K562 (cell line): Measurements from ENCODE around the gene TTC16. TPM values are rescaled to one million over a fixed set of nuclear protein-coding genes. Genes with fewer than 3 reads are reported as not detected.

Experiments used
- ARHGAP35 ChIP-seq: fragments of 450-650 bp; IDR thresholded peaks from 2 replicates; pipeline ENCODE4 v1.6.1; 2018; ENCODE audit not compliant: partially characterized antibody
- CXXC5 ChIP-seq: fragments of 250-450 bp; sonication (Bioruptor Pico); IDR thresholded peaks from 2 replicates; pipeline ENCODE4 v1.8.0; 2022; ENCODE audit warnings: inconsistent platforms, mild to moderate bottlenecking, moderate library complexity
- DMBX1 ChIP-seq: fragments of 250-450 bp; sonication (Bioruptor Pico); IDR thresholded peaks from 2 replicates; pipeline ENCODE4 v1.8.0; 2022; ENCODE audit warnings: inconsistent platforms, mild to moderate bottlenecking, moderate library complexity, borderline replicate concordance
- ESRRA ChIP-seq: fragments of 450-650 bp; IDR thresholded peaks from 2 replicates; pipeline ENCODE4 v1.6.1; 2014; ENCODE audit warnings: low read depth, mild to moderate bottlenecking, moderate library complexity, borderline replicate concordance
- ETV1 ChIP-seq: fragments of 450-650 bp; conservative IDR thresholded peaks from 2 replicates; pipeline ENCODE4 v1.6.1; 2016; ENCODE audit warnings: missing genetic modification characterization, control low read depth, low read depth, missing compliant biosample characterization
- GATAD2A ChIP-seq: fragments of 450-650 bp; IDR thresholded peaks from 2 replicates; pipeline ENCODE4 v1.6.1; 2017
- HOMEZ ChIP-seq: fragments of 250-450 bp; sonication (Bioruptor Pico); IDR thresholded peaks from 2 replicates; pipeline ENCODE4 v1.4.0; 2020; ENCODE audit warnings: mild to moderate bottlenecking, moderate library complexity
- ILK ChIP-seq: fragments of 450-650 bp; IDR thresholded peaks from 2 replicates; pipeline ENCODE4 v1.6.1; 2016; ENCODE audit warnings: missing genetic modification characterization, low read depth, mild to moderate bottlenecking, missing compliant biosample characterization, moderate library complexity, borderline replicate concordance
- KDM1A ChIP-seq, 2 experiments: fragments of 450-650 bp; IDR thresholded peaks; 2 replicates each; pipeline ENCODE4 v1.6.1; 2016; ENCODE audit warnings: mild to moderate bottlenecking in 2 of 2
- MYNN ChIP-seq, 2 experiments: sonication (generic); formaldehyde crosslinking in 1 of 2; IDR thresholded peaks; 2 replicates each; pipeline versions ENCODE4 v1.5.0 to v1.6.1; 2016 to 2020; ENCODE audit warnings: antibody characterized with exemption in 1 of 2, missing genetic modification reagents in 1 of 2
- NBN ChIP-seq: fragments of 450-650 bp; IDR thresholded peaks from 2 replicates; pipeline ENCODE4 v1.6.1; 2016; ENCODE audit warnings: low read depth, mild to moderate bottlenecking
- NFE2 ChIP-seq: IDR thresholded peaks from 2 replicates; pipeline ENCODE4 v1.6.1; 2014; ENCODE audit warnings: antibody characterized with exemption, low read depth
- RFX7 ChIP-seq: fragments of 250-450 bp; sonication (Bioruptor Pico); IDR thresholded peaks from 2 replicates; pipeline ENCODE4 v1.5.1; 2021; ENCODE audit warnings: mild to moderate bottlenecking
- SRSF9 ChIP-seq: fragments of 200-400 bp; formaldehyde crosslinking; IDR thresholded peaks from 2 replicates; pipeline ENCODE4 v1.6.1; 2017; ENCODE audit warnings: low read depth, low read length, borderline replicate concordance
- USF1 ChIP-seq: sonication (generic); formaldehyde crosslinking; IDR thresholded peaks from 2 replicates; pipeline ENCODE4 v1.9.0; 2022; ENCODE audit warnings: mild to moderate bottlenecking, missing genetic modification reagents
- ZNF239 ChIP-seq: fragments of 250-450 bp; sonication (Bioruptor Pico); IDR thresholded peaks from 2 replicates; pipeline ENCODE4 v1.4.0; 2020; ENCODE audit warnings: mild to moderate bottlenecking
- ZNF431 ChIP-seq: sonication (generic); formaldehyde crosslinking; IDR thresholded peaks from 2 replicates; pipeline ENCODE4 v1.8.0; 2022; ENCODE audit warnings: mild to moderate bottlenecking, missing genetic modification reagents
- ZNF592 ChIP-seq: fragments of 450-650 bp; IDR thresholded peaks from 2 replicates; pipeline ENCODE4 v1.6.1; 2017; ENCODE audit warnings: antibody characterized with exemption, mild to moderate bottlenecking
- ZNF668 ChIP-seq: fragments of 250-450 bp; sonication (Bioruptor Pico); IDR thresholded peaks from 2 replicates; pipeline ENCODE4 v1.8.0; 2022; ENCODE audit warnings: mild to moderate bottlenecking, inconsistent platforms
- polyA plus RNA-seq, 8 experiments: library from polyadenylated mRNA; depleted of rRNA in 4 of 8; stranded (reverse) in 5 of 8; unstranded in 3 of 8; fragments of >200 nt; fragmentation: Nextera tagmentation in 2 of 8; fragmentation: Illumina TruSeq in 1 of 8; extraction: Ambion mirVana in 2 of 8; extraction: Trizol in 1 of 8; gene quantifications; 2 replicates each; pipeline versions ENCODE4 v1.2.1 to v1.2.3, GENCODE V29; 2011 to 2014; ENCODE audit warnings: inconsistent platforms in 1 of 8, missing spikeins in 1 of 8
- total RNA-seq, 7 experiments: library from RNA; depleted of rRNA in 6 of 7; stranded (reverse); fragments of >200 nt in 6 of 7; fragmentation: Illumina TruSeq in 2 of 7; extraction: Trizol in 2 of 7; gene quantifications; 2 replicates each; pipeline versions ENCODE4 v1.2.1 to v1.2.3, GENCODE V29; 2011 to 2021; ENCODE audit warnings: low replicate concordance in 1 of 7
- TF ChIP-seq, protein P1 (sequence below): sonication (generic); formaldehyde crosslinking; IDR thresholded peaks from 2 replicates; pipeline ENCODE4 v1.8.1; 2023; ENCODE audit warnings: mild to moderate bottlenecking, missing genetic modification reagents

TTC16 gene
- total and polyA plus RNA-seq, 9 of the 15 experiments (the other 6 are each of a cell fraction or from before 2014, with no cell fraction given): 0.11 TPM; not detected in 8

DNA sequence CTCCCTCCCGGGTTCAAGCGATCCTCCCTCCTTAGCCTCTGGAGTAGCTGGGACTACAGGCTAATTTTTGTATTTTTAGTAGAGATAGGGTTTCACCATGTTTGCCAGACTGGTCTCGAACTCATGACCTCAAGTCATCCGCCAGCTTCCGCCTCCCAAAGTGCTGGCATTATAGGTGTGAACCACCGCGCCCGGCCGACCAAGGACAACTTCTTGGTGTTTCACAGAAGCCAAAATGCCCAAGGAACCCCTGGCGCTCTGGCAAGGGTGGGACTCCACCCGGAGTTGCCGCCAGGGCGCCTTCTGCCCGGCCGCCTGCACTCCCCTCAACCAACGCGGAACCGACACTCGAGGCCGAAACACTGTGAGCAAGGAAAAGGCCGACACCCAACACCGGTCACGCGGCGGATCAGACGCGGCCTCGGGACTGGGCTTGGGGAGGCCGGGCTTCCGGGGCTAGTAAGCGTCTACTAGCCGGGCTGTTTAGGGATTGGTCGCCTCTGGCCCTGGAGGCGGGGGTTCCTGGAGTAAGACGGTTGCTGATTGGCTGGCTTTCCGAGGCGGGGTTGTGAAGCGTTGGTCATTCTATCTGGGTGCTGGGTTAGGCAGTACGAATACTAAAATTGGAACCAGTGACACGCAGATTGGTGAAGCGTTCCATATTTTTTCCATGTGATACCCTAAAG is 16.8 kb upstream of the TTC16 start (continued):
- TF ChIP-seq, protein P1, sequence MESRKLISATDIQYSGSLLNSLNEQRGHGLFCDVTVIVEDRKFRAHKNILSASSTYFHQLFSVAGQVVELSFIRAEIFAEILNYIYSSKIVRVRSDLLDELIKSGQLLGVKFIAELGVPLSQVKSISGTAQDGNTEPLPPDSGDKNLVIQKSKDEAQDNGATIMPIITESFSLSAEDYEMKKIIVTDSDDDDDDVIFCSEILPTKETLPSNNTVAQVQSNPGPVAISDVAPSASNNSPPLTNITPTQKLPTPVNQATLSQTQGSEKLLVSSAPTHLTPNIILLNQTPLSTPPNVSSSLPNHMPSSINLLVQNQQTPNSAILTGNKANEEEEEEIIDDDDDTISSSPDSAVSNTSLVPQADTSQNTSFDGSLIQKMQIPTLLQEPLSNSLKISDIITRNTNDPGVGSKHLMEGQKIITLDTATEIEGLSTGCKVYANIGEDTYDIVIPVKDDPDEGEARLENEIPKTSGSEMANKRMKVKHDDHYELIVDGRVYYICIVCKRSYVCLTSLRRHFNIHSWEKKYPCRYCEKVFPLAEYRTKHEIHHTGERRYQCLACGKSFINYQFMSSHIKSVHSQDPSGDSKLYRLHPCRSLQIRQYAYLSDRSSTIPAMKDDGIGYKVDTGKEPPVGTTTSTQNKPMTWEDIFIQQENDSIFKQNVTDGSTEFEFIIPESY (CRISPR knock-in tag): peak; percentile 66; the same call in 1 of the 2 replicates
- no peak for TF ChIP-seq ILK (tag)
- peak; percentile 38; the same call in 1 of the 2 replicates for TF ChIP-seq ZNF239 (CRISPR knock-in tag)
- no peak; the same call in none of the 2 replicates for TF ChIP-seq NBN
- TF ChIP-seq KDM1A (IDR thresholded peaks at IDR 0.05): no peak
- peak; percentile 93 for TF ChIP-seq CXXC5 (CRISPR knock-in tag)
- TF ChIP-seq DMBX1 (CRISPR knock-in tag): peak; percentile 83; the same call in 1 of the 2 replicates
- TF ChIP-seq ETV1 (tag): peak; percentile 84
- TF ChIP-seq USF1 (CRISPR knock-in tag): peak; percentile 89
- TF ChIP-seq GATAD2A: no peak; the same call in 1 of the 2 replicates
- no peak for TF ChIP-seq ARHGAP35
- no peak for TF ChIP-seq MYNN (IDR thresholded peaks at IDR 0.05)
- TF ChIP-seq MYNN (CRISPR knock-in tag; IDR thresholded peaks at IDR 0.05): no peak
- TF ChIP-seq RFX7: no peak
- no peak for TF ChIP-seq NFE2
- peak; percentile 99 for TF ChIP-seq ZNF592
- no peak for TF ChIP-seq SRSF9
- TF ChIP-seq ZNF431 (CRISPR knock-in tag): peak; percentile 73
- peak; percentile 16 for TF ChIP-seq ESRRA
- TF ChIP-seq HOMEZ: no peak
- TF ChIP-seq ZNF668 (CRISPR knock-in tag): peak; percentile 85
